Measurements from ENCODE around the gene RAB7B.
"Not testable (repeated sequence)": the region's sequence is repeated elsewhere in the genome, so short reads cannot be mapped to it uniquely, and the experiment has no call there.

Gene RAB7B

GRCh38 chr1:206002160-206002559 is 1.0 kb downstream of the RAB7B start:
- no peak for DNase-seq (ENCODE audit: low read depth, low spot score)
- H3K4me3 ChIP-seq (ENCODE audit: low read length) = no peak overlapping the region

DNA sequence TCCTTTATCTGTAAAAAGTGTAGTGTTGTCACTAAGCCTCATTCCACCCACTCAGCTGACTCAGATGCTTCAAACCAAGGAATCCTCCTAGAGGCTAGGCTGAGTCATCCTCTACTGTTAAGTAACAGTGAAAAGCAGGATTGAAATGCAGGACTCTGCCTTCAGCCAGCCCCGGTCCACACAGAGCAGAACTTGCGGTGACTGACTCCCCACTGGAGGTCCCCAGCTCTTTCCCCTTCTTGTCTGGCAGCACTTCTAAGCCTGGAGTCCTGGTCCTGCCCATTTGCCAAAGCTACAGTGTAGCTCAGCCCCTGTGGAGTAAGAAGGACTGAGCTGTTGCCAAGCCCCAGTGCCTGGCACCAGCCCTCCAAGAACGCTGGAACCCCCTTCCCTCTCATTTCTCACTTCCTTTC is 1.7 kb downstream of the RAB7B start:
- DNase-seq (ENCODE audit: low read depth, low spot score) = no peak
- no peak overlapping the region for H3K4me3 ChIP-seq (ENCODE audit: low read length)

GRCh38 chr1:206000641-206001339 is 2.4 kb downstream of the RAB7B start:
- no peak overlapping the region for H3K4me3 ChIP-seq (ENCODE audit: low read length)
- no peak for DNase-seq (ENCODE audit: low read depth, low spot score)

DNA sequence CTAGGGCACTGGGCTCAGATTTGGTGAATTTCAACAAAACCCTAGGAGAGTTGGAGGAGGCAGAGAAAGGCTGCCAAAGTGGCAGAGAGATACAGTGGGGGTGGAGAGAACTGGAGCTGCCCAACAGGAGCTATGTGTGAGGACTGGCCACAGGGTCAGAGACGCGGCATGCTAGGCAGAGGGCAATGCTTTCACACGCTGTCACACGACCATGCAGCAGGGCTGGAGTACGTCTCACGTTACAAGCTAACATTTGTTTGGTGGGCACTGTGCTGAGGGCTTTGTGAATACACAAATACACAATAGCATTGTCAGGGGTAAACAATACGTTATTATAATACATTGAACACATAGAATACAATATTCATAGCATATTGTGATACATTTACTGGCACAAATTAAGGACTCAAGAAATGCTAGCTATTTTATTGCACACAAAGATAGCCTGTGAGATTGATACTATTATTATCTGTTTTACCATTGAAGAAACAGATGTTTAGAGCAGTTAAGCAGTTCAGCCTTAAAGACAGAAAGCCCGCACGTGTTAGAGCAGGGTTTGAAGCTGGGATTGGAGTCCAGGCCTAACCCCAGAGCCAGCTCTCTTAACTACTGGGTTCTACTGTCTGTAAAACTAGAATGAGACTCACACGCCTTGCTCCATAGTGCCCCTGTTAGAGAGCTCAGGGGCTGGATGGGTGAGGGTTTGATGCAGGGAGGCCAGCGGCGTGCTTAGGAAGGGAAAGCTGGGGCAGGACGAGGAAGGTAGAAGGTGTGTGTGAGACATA is 4.5 kb downstream of the RAB7B start:
- no peak for DNase-seq (ENCODE audit: low read depth, low spot score)

DNA sequence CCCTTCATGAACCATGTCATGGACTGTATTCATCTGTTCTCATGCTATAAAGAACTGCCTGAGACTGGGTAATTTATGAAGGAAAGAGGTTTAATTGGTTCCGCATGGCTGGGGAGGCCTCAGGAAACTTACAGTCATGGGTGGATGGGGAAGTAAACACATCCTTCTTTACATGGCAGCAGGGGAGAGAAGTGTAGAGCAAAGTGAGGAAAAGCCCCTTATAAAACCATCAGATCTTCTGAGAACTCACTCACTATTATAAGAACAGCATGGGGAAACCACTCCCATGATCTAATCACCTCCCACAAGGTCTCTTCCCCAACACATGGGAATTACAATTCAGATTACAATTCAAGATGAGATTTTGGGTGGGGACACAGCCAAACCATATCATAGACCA is 6.6 kb downstream of the RAB7B start:
- H3K4me3 ChIP-seq (ENCODE audit: low read length); DNase-seq (ENCODE audit: low read depth, low spot score): not testable (repeated sequence)

More for the DNA sequence above, 4.5 kb downstream of the RAB7B start:
- H3K4me3 ChIP-seq (ENCODE audit: low read length) = no peak overlapping the region

DNA sequence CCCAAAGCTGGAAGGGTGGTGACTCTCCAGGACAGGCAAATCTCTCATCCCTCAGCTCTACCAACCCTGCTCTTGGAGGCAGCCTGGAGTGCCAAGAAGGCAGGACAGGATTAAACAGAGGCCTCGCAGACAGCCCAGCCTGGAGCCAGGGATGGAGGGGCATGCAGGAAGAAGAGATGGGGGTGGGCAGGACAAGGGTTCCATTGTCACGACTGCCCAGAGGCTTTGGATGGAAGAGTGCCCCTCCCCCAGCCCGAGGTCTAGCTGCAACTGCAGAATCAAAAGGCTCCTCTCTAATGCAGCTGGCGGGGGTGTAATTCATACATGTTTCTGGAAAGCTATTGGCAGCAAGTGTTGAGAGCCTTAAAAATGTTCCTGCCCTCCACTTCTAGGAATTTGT is 8.8 kb downstream of the RAB7B start:
- no peak for DNase-seq (ENCODE audit: low read depth, low spot score)
- H3K4me3 ChIP-seq (ENCODE audit: low read length) = no peak overlapping the region

- no peak overlapping the region for H3K4me3 ChIP-seq (ENCODE audit: low read length)
- DNase-seq (ENCODE audit: low read depth, low spot score) = no peak
These were observed 10.1 kb downstream of the RAB7B start for GRCh38 chr1:205993068-205993467.

GRCh38 chr1:205992218-205992882 is 10.8 kb downstream of the RAB7B start:
- DNase-seq (ENCODE audit: low read depth, low spot score) = no peak
- H3K4me3 ChIP-seq (ENCODE audit: low read length) = no peak overlapping the region

DNA sequence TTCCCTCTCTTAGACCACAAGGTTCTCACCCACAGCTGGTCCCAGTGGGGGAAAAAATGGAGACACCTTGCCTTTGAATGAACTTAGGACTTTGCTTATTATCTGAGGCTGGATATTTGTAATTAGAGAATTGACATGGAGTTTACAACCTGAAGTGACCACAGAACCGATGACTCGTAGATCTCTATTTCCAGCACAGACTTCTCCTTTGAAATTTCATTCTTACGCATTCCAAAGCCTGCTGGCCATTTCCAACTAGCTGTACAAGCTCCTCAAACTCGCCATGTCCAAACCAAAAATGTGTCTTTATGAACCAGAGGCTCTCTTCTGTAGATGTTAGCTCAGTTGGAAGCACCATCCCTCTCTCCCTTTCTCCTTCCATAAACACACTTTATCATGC is 12.0 kb downstream of the RAB7B start:
- no peak overlapping the region for H3K4me3 ChIP-seq (ENCODE audit: low read length)
- no peak for DNase-seq (ENCODE audit: low read depth, low spot score)

GRCh38 chr1:205990226-205990625 is 13.0 kb downstream of the RAB7B start:
- DNase-seq (ENCODE audit: low read depth, low spot score) = no peak
- H3K4me3 ChIP-seq (ENCODE audit: low read length) = no peak overlapping the region

DNA sequence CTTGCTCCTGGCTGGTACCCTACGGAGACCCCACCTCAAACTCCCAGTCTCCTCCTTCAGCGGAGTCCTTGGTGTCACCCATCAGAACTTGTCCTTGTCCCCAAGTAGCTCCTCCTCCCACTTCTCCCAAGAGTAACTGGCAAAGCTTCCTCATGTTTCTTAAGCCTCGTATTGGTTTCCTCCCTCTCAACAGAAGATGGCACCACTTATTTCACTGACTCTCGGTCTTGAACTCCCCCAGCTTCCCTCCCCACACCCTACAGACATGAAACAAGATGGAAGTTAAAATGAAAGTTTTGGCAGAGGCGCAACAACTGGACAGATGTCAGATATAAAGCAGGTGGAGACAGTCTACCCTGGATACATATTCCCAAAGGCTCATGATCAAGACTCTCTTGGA is 13.4 kb downstream of the RAB7B start:
- H3K4me3 ChIP-seq (ENCODE audit: low read length) = no peak overlapping the region
- DNase-seq (ENCODE audit: low read depth, low spot score) = no peak

- DNase-seq (ENCODE audit: low read depth, low spot score) = no peak
- no peak overlapping the region for H3K4me3 ChIP-seq (ENCODE audit: low read length)
These were observed 14.6 kb downstream of the RAB7B start for GRCh38 chr1:205988585-205988995.

GRCh38 chr1:205986861-205987260 is 16.3 kb downstream of the RAB7B start:
- no peak for DNase-seq (ENCODE audit: low read depth, low spot score)
- H3K4me3 ChIP-seq (ENCODE audit: low read length) = no peak overlapping the region

DNA sequence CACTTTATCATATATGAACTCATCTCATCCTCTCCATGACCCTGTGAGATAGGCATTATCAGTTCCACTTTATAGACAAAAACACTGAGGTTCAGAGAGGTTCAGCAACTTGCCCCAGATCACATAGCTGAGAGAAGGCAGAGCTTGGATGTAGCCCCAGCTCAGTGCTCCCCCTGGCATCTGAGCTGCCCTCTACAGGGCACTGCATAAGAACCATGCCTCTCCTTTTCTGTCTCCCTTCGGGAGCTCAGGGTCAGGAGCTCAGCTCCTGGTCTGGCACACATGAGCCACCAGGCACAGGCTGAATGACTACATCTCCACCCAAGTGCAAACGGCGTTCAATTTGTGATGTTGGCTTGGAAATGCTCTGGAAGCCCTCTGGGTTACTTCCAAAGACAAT is 16.9 kb downstream of the RAB7B start:
- DNase-seq (ENCODE audit: low read depth, low spot score) = no peak
- no peak overlapping the region for H3K4me3 ChIP-seq (ENCODE audit: low read length)

DNA sequence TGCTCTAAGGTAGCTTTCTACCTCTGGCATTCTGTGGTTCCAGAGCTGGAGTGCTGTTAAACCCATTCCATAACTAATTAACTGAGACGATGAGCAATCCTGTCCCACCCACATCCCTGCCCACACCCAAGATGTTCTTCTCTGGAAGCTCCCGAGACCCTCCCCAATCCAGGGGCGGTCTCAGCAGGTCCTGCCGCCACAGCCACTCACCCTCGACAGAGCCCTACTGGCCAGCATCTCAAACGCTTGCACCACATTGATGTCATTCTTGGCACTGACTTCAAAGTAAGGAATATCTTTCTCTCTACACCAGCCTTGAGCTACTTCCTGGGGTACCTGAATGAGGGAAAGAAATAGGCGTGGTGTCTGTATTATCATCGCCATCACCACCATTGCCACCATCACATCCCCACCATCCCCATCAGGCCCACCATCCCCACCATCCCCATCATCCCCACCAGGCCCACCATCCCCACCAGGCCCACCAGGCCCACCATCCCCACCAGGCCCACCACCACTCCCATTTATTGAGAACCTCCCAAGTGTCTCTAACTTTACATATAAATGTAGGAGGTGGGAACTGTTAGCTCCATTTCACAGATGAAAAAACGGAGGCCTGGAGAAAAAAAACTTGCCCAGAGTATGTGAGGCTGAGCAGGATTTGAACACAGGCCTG is 17.7 kb downstream of the RAB7B start:
- no peak for DNase-seq (ENCODE audit: low read depth, low spot score)
- H3K4me3 ChIP-seq (ENCODE audit: low read length) = no peak overlapping the region

DNA sequence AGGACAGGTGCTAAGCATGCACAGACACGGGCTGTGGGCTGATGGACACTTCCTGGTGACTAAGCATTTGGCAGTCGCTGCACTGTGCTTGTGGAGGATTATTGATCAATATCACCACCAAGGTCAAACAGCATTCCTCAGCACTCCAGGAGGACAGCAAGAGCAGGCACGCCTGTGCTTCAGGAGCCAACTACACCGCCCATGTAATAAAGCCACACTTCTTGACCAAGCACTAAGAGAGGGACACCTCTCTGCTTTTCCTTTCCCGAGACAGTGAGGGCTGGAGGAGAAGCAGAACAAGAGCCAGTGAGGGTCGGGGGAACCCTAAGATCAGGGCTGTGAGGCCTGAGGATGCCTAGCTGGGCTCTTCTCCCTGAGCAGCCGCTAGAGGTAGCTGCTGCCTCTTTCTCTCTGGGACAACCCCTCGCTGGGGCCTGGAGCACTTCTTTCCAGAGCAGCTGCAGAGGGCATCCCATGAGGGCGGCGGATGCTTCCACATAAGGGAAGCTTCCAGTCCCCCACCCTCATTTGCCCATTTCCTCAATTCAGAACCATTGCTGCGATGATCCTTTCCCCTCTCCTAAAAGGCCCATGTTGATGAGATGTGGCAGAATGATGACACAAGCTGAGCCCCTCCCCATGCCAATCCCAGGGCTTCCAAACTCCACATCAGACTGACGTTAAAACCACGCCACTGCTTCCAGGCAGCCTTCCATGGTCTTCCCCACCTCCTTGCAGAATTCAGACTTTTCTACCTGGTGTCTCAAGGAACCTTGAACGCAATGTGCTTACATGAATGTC is 19.1 kb downstream of the RAB7B start:
- peak; percentile 37 for DNase-seq (ENCODE audit: low read depth, low spot score)
- no peak overlapping the region for H3K4me3 ChIP-seq (ENCODE audit: low read length)

DNA sequence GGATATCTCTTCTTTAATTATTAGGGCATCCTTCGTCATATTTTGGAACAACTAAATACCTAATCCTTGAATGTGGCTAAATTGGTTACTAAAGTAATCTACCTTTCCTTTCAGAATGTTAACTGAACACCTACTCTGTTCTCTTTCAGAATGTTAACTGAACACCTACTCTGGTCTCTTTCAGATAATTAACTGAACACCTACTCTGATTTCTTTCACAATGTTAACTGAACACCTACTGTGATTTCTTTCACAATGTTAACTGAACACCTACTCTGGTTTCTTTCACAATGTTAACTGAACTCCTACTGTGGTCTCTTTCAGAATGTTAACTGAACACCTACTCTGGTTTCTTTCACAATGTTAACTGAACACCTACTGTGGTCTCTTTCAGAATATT is 21.9 kb downstream of the RAB7B start:
- no peak overlapping the region for H3K4me3 ChIP-seq (ENCODE audit: low read length)
- DNase-seq (ENCODE audit: low read depth, low spot score) = no peak

- no peak overlapping the region for H3K4me3 ChIP-seq (ENCODE audit: low read length)
- no peak for DNase-seq (ENCODE audit: low read depth, low spot score)
These were observed 22.8 kb downstream of the RAB7B start for GRCh38 chr1:205980237-205980870.

Data from Jurkat, Clone E6-1 (cell line).